ENCODE data around the gene USPL1. TPM values are rescaled to one million over a fixed set of nuclear protein-coding genes. Genes with fewer than 3 reads are reported as not detected.

The USPL1 gene
- total and polyA plus RNA-seq, 2 of the 13 experiments (the other 11 are each of a cell fraction or from before 2014, with no cell fraction given), result 13.7 to 15.9 TPM

DNA sequence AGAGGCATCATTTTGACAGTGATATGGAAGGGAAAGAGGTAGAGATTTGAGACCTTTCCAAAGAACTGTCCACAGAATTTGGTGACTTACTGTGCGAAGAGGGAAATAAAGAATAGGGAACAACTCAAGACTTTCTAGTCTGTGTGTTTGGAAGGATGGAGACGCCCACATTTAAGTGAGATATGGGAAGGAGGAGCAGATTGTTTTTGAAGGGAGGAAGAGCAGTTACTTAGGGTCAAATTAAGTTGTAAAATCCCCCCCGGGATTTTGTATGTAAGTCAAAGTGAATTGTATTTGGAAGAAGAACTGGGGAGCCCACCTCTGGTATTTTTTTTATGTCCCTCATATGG, 1.2 kb downstream of the USPL1 start:
- Histone ChIP-seq H2AFZ (ENCODE audit: low read length) (no peak overlapping the region), H3K27ac (ENCODE audit: extremely low read length, insufficient read depth, low read length) (peak overlapping the region; percentile 80), H3K79me2 (ENCODE audit: insufficient read depth, low read length) (peaks cover 85% of the 10 kb centered on the region), H3K27me3 (ENCODE audit: control insufficient read depth in 1 of 2, insufficient read depth in 2 of 2, low read length in 2 of 2) (no peaks in the 10 kb centered on the region; a peak in 1 of 5 replicates), H3K4me2 (ENCODE audit: low read depth, low read length) (peak overlapping the region; percentile 78), H3K4me3 (replicated peaks in 1 of 3; ENCODE audit: insufficient read depth in 1 of 3, low read depth in 2 of 3, low read length in 3 of 3) (peak overlapping the region; percentile 72 to 89 (median 81); a peak in 5 of 6 replicates), H4K20me1 (ENCODE audit: insufficient read depth, low read length) (no peaks in the 10 kb centered on the region), H3K4me1 (ENCODE audit: insufficient read depth, low read length) (peaks cover 34% of the 10 kb centered on the region), H3K36me3 (replicated peaks in 1 of 2; ENCODE audit: control insufficient read depth in 1 of 2, insufficient read depth in 2 of 2, low read length in 2 of 2) (peaks cover 2 to 20% of the 10 kb centered on the region in 2 experiments; a peak in 3 of 5 replicates), H3K9me3 (ENCODE audit: low read length) (no peaks in the 10 kb centered on the region), H3K9ac (ENCODE audit: insufficient read depth, low read depth, low read length) (peak overlapping the region; percentile 88)
- ChIA-PET CTCF (ENCODE audit: low intra/inter-chr PET ratio, low total read pairs) (no interaction called here), POLR2A (interaction anchor here (1.1 to 2.7 kb wide), 4 partner anchors 26 to 154 kb away, joined by 3 to 11 read pairs (median 7); partner anchors contain the start of gene HMGB1)
- 1% methylated on average over 3 of the region's 3 CpGs for WGBS (ENCODE audit: low lambda C conversion rate)
- no peak for ATAC-seq
- DNase-seq (ENCODE audit: low spot score), result no peak
- FAIRE-seq, result no peak
- TF ChIP-seq ADNP (CRISPR knock-in tag; IDR thresholded peaks at IDR 0.05) (no peak), IRF2 (CRISPR knock-in tag; IDR thresholded peaks at IDR 0.05) (no peak), CEBPB (IDR thresholded peaks at IDR 0.05; ENCODE audit: borderline replicate concordance, low read depth, low read length) (no peak), TSC22D2 (CRISPR knock-in tag; IDR thresholded peaks at IDR 0.05; ENCODE audit: borderline replicate concordance) (no peak), ZFAT (CRISPR knock-in tag; conservative IDR thresholded peaks at IDR 0.05) (no peak), GABPA (IDR thresholded peaks at IDR 0.05; ENCODE audit: low read depth, low read length) (no peak), GABPA (CRISPR knock-in tag; IDR thresholded peaks at IDR 0.05; ENCODE audit: low read depth) (no peak), TP53 (CRISPR knock-in tag; conservative IDR thresholded peaks at IDR 0.05) (no peak), GZF1 (CRISPR knock-in tag; IDR thresholded peaks at IDR 0.05) (no peak), AGO1 (IDR thresholded peaks at IDR 0.05; ENCODE audit: low read depth, low read length, poor library complexity, severe bottlenecking) (no peak), MYNN (CRISPR knock-in tag; IDR thresholded peaks at IDR 0.05; ENCODE audit: low read depth) (no peak), KDM6A (CRISPR knock-in tag; IDR thresholded peaks at IDR 0.05; ENCODE audit: low read depth) (no peak)
- no TSS peak for BruUV-seq (replicated peaks)
- intact Hi-C loops (cut with micrococcal nuclease; ENCODE audit: unreplicated experiment) (loop anchor here (1.0 to 5.0 kb wide), 3 partner anchors 222 to 1022 kb away; partner anchors contain the start of gene SLC7A1), in situ Hi-C loops (cut with HindIII; ENCODE audit: extremely low pct_ligation_motif_present, low pct_unique_long_range_greater_than_20kb) (loop anchor here (10.0 kb wide), 1 partner anchor 426 kb away; no protein-coding TSS in a partner anchor)
